Liver (tissue), 9 donors: Measurements from ENCODE around the gene ACOXL. TPM values are rescaled to one million over a fixed set of nuclear protein-coding genes. Genes with fewer than 3 reads are reported as not detected.

Source experiments
- DNase-seq: peaks from one replicate; pipeline ENCODE4 v3.0.0-alpha.2; 2017; ENCODE audit warnings: low spot score
- H3K27ac ChIP-seq, 2 donors: one replicate each; pipeline ENCODE4 v1.7.0; 2013; ENCODE audit warnings: inconsistent platforms in 2 of 2, low read length in 2 of 2, control low read depth in 1 of 2, low read depth in 1 of 2, mild to moderate bottlenecking in 1 of 2
- H3K27me3 ChIP-seq, 4 donors: one replicate each; pipeline versions ENCODE4 v1.6.1 to v1.7.0; 2013; ENCODE audit warnings: low read length in 3 of 4, inconsistent platforms in 1 of 4, mild to moderate bottlenecking in 1 of 4, moderate library complexity in 1 of 4; ENCODE audit not compliant: control insufficient read depth in 4 of 4, insufficient read depth in 4 of 4
- H3K36me3 ChIP-seq, 4 donors: one replicate each; pipeline versions ENCODE4 v1.6.1 to v1.7.0; 2013; ENCODE audit warnings: low read length in 3 of 4, mild to moderate bottlenecking in 3 of 4, low read depth in 1 of 4, moderate library complexity in 1 of 4; ENCODE audit not compliant: control insufficient read depth in 4 of 4, insufficient read depth in 3 of 4
- H3K4me1 ChIP-seq, 4 donors: one replicate each; pipeline versions ENCODE4 v1.6.1 to v1.7.0; 2013; ENCODE audit warnings: low read length in 3 of 4, mild to moderate bottlenecking in 3 of 4, moderate library complexity in 1 of 4; ENCODE audit not compliant: control insufficient read depth in 4 of 4, insufficient read depth in 4 of 4
- H3K4me3 ChIP-seq, 3 donors: one replicate each; pipeline versions ENCODE4 v1.6.1 to v1.7.0; 2013; ENCODE audit warnings: low read length in 3 of 3, control low read depth in 1 of 3, low read depth in 1 of 3, mild to moderate bottlenecking in 1 of 3
- H3K9ac ChIP-seq, 2 donors: one replicate each; pipeline ENCODE4 v1.7.0; 2013; ENCODE audit warnings: low read length in 2 of 2, mild to moderate bottlenecking in 2 of 2, moderate library complexity in 2 of 2, control low read depth in 1 of 2, low read depth in 1 of 2
- H3K9me3 ChIP-seq, 4 donors: one replicate each; pipeline versions ENCODE4 v1.6.1 to v1.7.0; 2013; ENCODE audit warnings: low read length in 3 of 4; ENCODE audit not compliant: control insufficient read depth in 4 of 4
- EGR1 ChIP-seq, 2 donors: IDR thresholded peaks; 2 replicates each; pipeline ENCODE4 v1.6.1; 2016 to 2018; ENCODE audit warnings: antibody characterized with exemption in 2 of 2, low read depth in 2 of 2
- FOXA1 ChIP-seq: IDR thresholded peaks from 2 replicates; pipeline ENCODE4 v1.6.1; 2016; ENCODE audit warnings: antibody characterized with exemption
- FOXA2 ChIP-seq: IDR thresholded peaks from 2 replicates; pipeline ENCODE4 v1.6.1; 2016; ENCODE audit warnings: antibody characterized with exemption
- GABPA ChIP-seq, 2 donors: IDR thresholded peaks in 1 of 2; conservative IDR thresholded peaks in 1 of 2; 2 replicates each; pipeline ENCODE4 v1.6.1; 2016; ENCODE audit warnings: antibody characterized with exemption in 2 of 2, mild to moderate bottlenecking in 1 of 2, moderate library complexity in 1 of 2
- HNF4G ChIP-seq: IDR thresholded peaks from 2 replicates; pipeline ENCODE4 v1.6.1; 2016; ENCODE audit warnings: antibody characterized with exemption
- JUND ChIP-seq, 2 donors: IDR thresholded peaks; 2 replicates each; pipeline ENCODE4 v1.6.1; 2016; ENCODE audit warnings: antibody characterized with exemption in 2 of 2
- NR2F2 ChIP-seq: IDR thresholded peaks from 2 replicates; pipeline ENCODE4 v1.6.1; 2016; ENCODE audit warnings: antibody characterized with exemption
- RAD21 ChIP-seq, 2 donors: IDR thresholded peaks; 2 replicates each; pipeline ENCODE4 v1.6.1; 2016; ENCODE audit warnings: antibody characterized with exemption in 2 of 2, mild to moderate bottlenecking in 2 of 2
- REST ChIP-seq: IDR thresholded peaks from 2 replicates; pipeline ENCODE4 v1.6.1; 2016; ENCODE audit warnings: antibody characterized with exemption, mild to moderate bottlenecking
- RXRA ChIP-seq, 2 donors: IDR thresholded peaks; 2 replicates each; pipeline ENCODE4 v1.6.1; 2017 to 2018; ENCODE audit warnings: antibody characterized with exemption in 2 of 2, mild to moderate bottlenecking in 1 of 2
- SP1 ChIP-seq: IDR thresholded peaks from 2 replicates; pipeline ENCODE4 v1.6.1; 2018; ENCODE audit warnings: antibody characterized with exemption, mild to moderate bottlenecking
- YY1 ChIP-seq: IDR thresholded peaks from 2 replicates; pipeline ENCODE4 v1.6.1; 2016; ENCODE audit warnings: antibody characterized with exemption, mild to moderate bottlenecking
- ZBTB33 ChIP-seq: IDR thresholded peaks from 2 replicates; pipeline ENCODE4 v1.6.1; 2016; ENCODE audit warnings: antibody characterized with exemption
- WGBS: extraction: QIAGEN DNeasy Blood & Tissue Kit; methylation state at CpG from one replicate; pipeline ENCODE4 v1.1.7; 2013; 5-methylcytosine and 5-hydroxymethylcytosine counted together
- polyA plus RNA-seq, 2 donors: library from polyadenylated mRNA; stranded (reverse) in 1 of 2; unstranded in 1 of 2; fragments of 200-250 nt in 1 of 2; fragments of >200 nt in 1 of 2; fragmentation: Nextera tagmentation in 1 of 2; extraction: Ambion mirVana in 1 of 2; gene quantifications; one replicate each; pipeline versions ENCODE4 v1.2.1 to v1.2.3, GENCODE V29; 2013 to 2015
- total RNA-seq, 2 donors: library from RNA; depleted of rRNA; stranded (reverse); fragments of >200 nt; gene quantifications; one replicate each; pipeline ENCODE4 v1.2.3, GENCODE V29; 2014
- TF ChIP-seq, protein P1 (sequence below): IDR thresholded peaks from 2 replicates; pipeline ENCODE4 v1.6.1; 2016; ENCODE audit warnings: antibody characterized with exemption
- TF ChIP-seq, protein P2 (sequence below): IDR thresholded peaks from 2 replicates; pipeline ENCODE4 v1.6.1; 2016; ENCODE audit warnings: antibody characterized with exemption
- donor health status: healthy.
- donor health status: healthy.
- donor health status: healthy.
- donor health status: healthy.
- donor health status: healthy.

The ACOXL gene
- total and polyA plus RNA-seq, 4 donors: 0.07 TPM; not detected in 3

DNA sequence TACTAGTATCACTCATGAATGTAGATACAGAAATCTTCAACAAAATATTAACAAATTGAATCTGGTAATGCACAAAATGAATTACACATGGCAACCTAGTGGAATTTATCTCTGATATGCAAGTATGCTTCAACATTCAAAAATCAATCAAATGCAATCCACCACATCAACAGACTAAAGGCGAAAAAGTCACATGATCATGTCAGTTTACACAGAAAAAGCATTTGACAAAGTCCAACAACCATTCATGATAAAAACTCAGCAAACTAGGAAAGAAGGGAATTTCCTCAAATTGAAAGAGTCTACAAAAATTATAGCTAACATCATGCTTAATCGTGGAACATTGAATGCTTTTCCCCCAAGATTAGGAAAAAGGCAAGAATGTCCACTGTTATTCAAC, 237.8 kb downstream of the ACOXL start:
- Histone ChIP-seq H3K9me3 (peaks cover 0 to 9% (median under 1%) of the 10 kb centered on the region in 4 donors), H3K4me3 (no peak overlapping the region), H3K9ac (no peak overlapping the region), H3K27ac (no peak overlapping the region), H3K4me1 (no peaks in the 10 kb centered on the region), H3K27me3 (no peaks in the 10 kb centered on the region), H3K36me3 (no peaks in the 10 kb centered on the region)
- no peak for DNase-seq
- TF ChIP-seq RAD21 (IDR thresholded peaks at IDR 0.05): no peak
- no peak for TF ChIP-seq YY1
- TF ChIP-seq FOXA2: no peak
- TF ChIP-seq, protein P1, sequence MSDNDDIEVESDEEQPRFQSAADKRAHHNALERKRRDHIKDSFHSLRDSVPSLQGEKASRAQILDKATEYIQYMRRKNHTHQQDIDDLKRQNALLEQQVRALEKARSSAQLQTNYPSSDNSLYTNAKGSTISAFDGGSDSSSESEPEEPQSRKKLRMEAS: no peak
- no peak for TF ChIP-seq FOXA1
- TF ChIP-seq, protein P2, sequence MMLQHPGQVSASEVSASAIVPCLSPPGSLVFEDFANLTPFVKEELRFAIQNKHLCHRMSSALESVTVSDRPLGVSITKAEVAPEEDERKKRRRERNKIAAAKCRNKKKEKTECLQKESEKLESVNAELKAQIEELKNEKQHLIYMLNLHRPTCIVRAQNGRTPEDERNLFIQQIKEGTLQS: no peak
- TF ChIP-seq GABPA (IDR thresholded peaks at IDR 0.05 in 1 of 2, conservative IDR thresholded peaks at IDR 0.05 in 1 of 2): no peak
- no peak for TF ChIP-seq HNF4G
- TF ChIP-seq JUND (IDR thresholded peaks at IDR 0.05): no peak
- WGBS: 64% methylated on average over 2 of the region's 2 CpGs

DNA sequence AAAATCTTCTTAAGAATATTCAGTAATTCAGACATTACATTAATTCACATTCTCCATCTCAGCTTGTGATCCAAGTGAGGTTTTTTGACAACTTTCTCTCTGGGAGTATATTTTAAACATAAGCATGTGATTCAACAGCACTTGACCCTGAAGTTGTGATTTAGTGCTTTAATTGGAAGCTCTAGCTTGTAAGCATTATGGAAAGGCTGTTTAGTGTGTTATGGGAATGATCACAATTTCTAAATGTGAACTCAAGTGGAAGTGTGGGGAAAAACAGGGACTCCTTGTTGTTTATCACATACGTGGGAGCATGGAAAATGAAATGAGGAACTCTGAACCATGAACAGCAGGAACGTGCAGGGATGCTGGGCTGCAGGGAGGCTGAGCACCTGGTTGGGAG, 239.4 kb downstream of the ACOXL start:
- Histone ChIP-seq H3K27ac (no peak overlapping the region), H3K27me3 (no peaks in the 10 kb centered on the region), H3K9me3 (peaks cover 0 to 9% (median under 1%) of the 10 kb centered on the region in 4 donors), H3K4me3 (no peak overlapping the region), H3K4me1 (no peaks in the 10 kb centered on the region), H3K9ac (no peak overlapping the region), H3K36me3 (no peaks in the 10 kb centered on the region)
- WGBS: 69% methylated on average over 2 of the region's 2 CpGs
- DNase-seq: no peak
- TF ChIP-seq REST (no peak), SP1 (no peak), GABPA (IDR thresholded peaks at IDR 0.05 in 1 of 2, conservative IDR thresholded peaks at IDR 0.05 in 1 of 2) (no peak), EGR1 (IDR thresholded peaks at IDR 0.05; ENCODE audit: low read depth in 2 of 2) (no peak)
- TF ChIP-seq, protein P1: no peak

GRCh38 chr2:110973262-110973661, 240.9 kb downstream of the ACOXL start:
- no peaks in the 10 kb centered on the region for H3K4me1 ChIP-seq
- H3K27me3 ChIP-seq: no peaks in the 10 kb centered on the region
- no peak overlapping the region for H3K4me3 ChIP-seq
- TF ChIP-seq RXRA (IDR thresholded peaks at IDR 0.05) (no peak), FOXA2 (no peak), FOXA1 (no peak), JUND (IDR thresholded peaks at IDR 0.05) (no peak), NR2F2 (no peak), GABPA (IDR thresholded peaks at IDR 0.05 in 1 of 2, conservative IDR thresholded peaks at IDR 0.05 in 1 of 2) (no peak), SP1 (no peak), EGR1 (IDR thresholded peaks at IDR 0.05; ENCODE audit: low read depth in 2 of 2) (no peak), HNF4G (no peak), RAD21 (IDR thresholded peaks at IDR 0.05) (no peak), REST (no peak), ZBTB33 (no peak)
- H3K9me3 ChIP-seq: peaks cover 0 to 9% (median under 1%) of the 10 kb centered on the region in 4 donors
- no peak overlapping the region for H3K9ac ChIP-seq
- DNase-seq: no peak
- no peaks in the 10 kb centered on the region for H3K36me3 ChIP-seq
- H3K27ac ChIP-seq: no peak overlapping the region
- WGBS: 48% methylated on average over 2 of the region's 2 CpGs
